GM19351 (cell line): ENCODE results near the gene ARFRP1.
"Not testable (repeated sequence)": the region's sequence is repeated elsewhere in the genome, so short reads cannot be mapped to it uniquely, and the experiment has no call there.

Experiments
- ATAC-seq: cut with Tn5 transposase; IDR thresholded peaks from one replicate; pipeline ENCODE4 v1.9.1; 2021; ENCODE audit warnings: mild to moderate bottlenecking, moderate library complexity; ENCODE audit not compliant: unreplicated experiment

The ARFRP1 gene

DNA sequence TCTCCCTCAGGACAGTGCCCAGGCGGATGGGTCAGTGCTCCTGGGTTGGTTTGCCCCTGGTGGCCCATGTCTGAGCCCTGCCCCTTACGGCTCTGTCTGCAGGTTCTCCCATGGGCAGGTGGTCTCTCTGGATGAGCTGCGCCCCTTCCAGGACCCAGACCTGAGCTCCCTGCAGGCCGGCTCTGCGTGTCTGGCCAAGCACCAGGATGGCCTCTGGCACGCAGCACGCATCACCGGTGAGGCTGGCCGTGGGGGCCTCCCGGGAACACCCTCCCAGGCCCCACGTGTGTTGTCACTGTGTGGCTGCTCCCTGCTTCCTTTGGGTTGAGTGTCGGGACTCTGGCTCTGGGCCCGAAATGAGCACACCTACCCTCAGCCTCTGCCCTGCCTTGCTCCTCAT lies 25.3 kb upstream of the ARFRP1 start:
- no peak for ATAC-seq

DNA sequence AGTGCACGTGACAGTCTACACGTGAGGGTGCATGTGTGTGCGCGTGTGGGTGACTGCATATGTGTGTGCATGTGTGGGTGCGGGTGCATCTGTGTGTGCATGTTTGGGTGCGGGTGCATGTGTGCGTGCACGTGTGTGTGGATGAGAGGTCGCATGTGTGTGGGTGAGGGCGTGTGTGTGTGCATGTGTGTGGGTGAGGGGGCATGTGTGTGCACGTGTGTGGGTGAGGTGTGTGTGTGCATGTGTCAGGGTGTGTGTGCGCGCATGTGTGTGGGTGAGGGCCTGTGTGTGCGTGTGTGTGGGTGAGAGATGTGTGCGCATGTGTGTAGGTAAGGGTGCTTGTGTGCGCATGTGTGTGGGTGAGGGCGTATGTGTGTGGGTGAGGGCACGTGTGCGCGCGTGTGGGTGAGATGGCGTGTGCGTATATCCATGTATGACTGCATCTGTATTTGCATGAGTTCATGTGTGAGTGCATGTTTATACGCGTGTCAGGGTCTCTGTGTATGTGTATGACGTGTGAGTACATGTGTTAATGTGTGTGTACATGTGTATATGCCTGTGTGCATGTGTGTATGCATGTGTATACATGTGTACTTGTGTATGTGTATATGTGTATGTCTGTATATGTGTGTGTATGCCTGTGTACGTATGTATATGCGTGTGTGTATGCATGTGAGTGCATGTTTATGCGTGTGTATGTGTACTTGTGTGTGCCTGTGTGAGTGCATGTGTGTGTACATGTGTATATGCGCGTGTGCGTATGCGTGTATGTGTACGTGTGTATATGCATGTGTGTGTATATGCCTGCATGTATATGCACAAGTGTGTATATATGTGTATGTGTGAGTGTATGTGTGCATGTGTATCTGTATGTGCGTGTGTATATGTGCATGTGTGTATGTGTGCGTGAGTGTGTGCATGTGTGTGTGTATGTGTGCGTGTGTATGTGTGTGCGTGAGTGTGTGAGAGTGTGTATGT lies 24.6 kb upstream of the ARFRP1 start:
- ATAC-seq, result no peak

DNA sequence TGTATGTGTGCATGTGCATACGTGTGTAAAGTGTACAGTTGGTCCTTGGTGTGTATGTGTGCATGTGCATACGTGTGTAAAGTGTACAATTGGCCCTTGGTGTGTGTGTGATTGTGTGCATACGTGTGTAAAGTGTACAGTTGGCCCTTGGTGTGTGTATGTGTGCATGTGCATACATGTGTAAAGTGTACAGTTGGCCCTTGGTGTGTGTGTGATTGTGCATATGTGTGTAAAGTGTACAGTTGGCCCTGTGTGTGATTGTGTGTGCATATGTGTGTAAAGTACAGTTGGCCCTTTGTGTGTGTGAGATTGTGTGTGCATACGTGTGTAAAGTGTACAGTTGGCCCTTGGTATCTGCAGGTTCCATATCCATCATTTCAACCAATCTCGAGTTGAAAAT lies 23.6 kb upstream of the ARFRP1 start:
- no peak for ATAC-seq

DNA sequence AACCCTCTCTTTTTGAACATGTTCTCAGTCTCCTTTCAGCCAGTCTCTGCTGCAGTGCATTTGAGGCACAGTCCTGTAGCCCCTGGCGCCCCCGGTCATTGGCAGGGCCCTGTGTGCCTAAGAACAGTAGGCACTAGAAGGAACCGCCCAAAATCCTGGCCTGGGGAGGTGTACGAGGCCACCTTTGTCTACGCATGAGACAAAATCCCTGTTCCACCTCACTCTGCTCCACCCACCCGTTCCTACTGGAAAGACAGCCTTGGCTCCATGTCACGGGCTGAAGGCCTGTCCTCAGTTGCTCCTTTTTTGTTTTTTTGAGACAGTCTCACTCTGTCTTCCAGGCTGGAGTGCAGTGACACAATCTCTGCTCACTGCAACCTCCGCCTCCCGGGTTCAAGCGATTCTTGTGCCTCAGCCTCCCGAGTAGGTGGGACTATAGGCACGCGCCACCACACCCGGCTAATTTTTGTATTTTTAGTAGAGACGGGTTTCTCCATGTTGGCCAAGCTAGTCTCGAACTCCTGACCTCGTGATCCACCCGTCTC lies 22.5 kb upstream of the ARFRP1 start:
- ATAC-seq, result not testable (repeated sequence)

DNA sequence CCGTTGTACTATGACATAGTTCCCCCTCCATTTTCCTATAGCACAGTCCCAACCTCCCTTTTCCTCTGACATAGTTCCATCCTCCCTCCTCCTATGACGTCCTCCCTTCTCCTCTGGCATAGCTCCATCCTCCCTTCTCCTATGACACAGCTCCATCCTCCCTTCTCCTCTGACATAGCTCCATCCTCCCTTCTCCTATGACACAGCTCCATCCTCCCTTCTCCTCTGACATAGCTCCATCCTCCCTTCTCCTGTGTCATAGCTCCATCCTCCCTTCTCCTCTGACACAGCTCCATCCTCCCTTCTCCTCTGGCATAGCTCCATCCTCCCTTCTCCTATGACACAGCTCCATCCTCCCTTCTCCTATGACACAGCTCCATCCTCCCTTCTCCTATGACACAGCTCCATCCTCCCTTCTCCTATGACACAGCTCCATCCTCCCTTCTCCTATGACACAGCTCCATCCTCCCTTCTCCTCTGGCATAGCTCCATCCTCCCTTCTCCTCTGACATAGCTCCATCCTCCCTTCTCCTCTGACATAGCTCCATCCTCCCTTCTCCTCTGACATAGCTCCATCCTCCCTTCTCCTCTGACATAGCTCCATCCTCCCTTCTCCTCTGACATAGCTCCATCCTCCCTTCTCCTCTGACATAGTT lies 15.3 kb upstream of the ARFRP1 start:
- ATAC-seq, result not testable (repeated sequence)

DNA sequence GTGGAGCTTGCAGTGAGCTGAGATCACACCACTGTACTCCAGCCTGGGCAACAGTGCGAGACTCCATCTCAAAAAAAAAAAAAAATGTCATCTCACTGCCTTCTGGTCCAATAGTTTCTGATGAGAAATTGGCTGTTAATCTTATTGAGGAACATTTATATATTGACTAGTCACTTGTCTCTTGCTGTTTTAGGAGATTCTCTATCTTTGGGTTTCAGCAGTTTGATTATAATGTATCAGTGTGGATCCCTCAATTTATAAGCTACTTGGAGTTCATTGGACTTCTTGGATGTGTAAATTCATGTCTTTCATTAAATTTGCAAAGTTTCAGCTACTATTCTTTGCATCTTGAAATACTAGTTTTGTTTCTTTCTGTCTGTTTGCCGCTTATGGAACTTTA lies 11.2 kb upstream of the ARFRP1 start:
- ATAC-seq, result no peak

DNA sequence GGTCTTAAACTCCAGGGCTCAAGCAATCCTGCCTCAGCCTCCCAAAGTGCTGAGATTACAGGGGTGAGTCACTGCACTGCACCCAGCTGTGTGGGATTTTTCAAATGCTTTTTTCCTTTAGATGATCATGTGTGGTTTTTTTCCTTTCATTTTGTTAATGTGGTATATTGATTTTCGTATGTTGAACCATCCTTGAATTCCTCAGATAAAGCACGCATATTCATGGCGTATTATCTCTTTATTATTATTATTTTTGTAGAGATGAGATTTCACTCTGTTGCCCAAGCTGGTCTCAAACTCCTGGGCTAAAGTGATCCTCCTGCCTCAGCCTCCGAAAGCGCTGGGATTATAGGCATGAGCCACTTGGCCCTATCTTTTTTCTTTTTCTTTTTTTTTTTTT lies 7.1 kb upstream of the ARFRP1 start:
- no peak for ATAC-seq

DNA sequence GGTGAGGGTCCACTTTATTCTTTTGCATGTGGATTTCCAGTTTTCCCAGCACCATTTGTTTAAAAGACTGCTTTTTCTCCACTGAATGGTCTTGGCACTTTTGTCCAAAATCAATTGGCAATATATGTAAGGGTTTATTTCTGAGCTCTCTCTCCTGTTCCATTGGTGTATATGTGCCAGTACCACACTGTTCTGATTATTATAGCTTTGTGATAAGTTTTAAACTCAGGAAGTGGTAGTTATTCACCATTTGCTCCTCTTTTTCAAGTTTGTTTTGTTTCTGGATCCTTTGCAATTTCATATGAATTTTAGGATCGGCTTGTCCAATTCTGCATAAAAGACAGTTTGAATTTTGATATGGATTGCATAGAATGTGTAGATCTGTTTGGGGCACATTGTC lies 4.4 kb upstream of the ARFRP1 start:
- ATAC-seq, result no peak

DNA sequence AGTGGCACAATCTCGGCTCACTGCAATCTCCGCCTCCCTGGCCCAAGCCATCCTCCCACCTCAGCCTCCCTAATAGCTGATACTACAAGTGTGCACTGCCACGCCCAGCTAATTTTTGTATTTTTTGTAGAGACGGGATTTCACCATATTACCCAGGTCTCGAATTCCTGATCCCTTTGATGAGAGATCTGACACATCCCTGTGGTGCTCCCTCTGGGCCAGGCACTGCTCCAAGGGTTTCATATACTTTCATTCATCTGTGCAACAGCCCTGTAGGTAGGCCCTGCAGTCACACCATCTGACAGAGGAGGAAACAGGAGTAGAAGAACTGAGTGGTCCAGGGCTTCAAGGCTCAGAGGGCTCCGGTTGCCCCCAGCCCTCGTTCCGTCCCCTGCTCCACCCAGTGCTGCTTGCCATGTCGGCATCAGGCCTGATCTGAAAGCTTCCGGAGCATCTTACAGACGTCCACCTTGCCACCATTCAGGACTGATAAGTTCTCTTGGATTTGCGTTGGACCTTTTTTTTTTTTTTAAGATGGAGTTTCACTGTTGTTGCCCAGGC lies 3.4 kb upstream of the ARFRP1 start:
- ATAC-seq, result no peak

DNA sequence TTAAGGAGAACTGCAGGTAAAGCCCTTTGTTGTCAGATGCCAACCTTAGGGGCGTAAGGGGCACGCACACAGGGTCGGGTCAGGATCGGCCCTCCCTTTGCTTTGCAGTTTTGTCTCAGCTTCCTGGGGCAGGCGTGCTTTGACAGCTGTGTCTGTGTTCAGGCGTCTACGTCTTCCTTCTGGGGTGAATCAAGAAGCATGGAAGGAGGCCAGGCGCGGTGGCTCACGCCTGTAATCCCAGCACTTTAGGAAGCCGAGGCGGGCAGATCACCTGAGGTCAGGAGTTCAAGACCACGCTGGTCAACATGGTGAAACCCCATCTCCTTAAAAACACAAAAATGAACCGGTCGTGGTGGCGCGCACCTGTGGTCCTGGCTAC lies 1.4 kb upstream of the ARFRP1 start:
- no peak for ATAC-seq

DNA sequence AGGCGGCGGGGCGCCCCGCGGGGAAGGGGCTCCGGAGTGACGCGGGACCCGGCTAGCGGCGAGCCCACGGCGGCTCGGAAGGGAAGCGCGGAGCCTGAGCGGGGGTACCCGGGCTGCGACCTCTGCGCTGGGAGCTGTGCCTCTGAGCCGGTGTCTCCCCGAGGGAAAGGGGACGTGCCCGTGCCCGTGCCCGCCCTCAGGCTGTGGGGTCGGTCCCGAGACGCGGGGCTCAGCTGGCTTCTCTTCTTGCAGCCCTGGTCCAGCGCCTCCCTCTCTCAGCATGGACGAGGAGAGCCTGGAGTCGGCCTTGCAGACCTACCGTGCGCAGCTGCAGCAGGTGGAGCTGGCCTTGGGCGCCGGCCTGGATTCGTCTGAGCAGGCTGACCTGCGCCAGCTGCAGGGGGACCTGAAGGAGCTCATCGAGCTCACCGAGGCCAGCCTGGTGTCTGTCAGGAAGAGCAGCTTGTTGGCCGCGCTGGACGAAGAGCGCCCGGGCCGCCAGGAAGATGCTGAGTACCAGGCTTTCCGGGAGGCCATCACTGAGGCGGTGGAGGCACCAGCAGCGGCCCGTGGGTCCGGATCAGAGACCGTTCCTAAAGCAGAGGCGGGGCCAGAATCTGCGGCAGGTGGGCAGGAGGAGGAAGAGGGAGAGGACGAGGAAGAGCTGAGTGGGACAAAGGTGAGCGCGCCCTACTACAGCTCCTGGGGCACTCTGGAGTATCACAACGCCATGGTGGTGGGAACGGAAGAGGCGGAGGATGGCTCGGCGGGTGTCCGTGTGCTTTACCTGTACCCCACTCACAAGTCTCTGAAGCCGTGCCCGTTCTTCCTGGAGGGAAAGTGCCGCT lies 749 bp upstream of the ARFRP1 start:
- no peak for ATAC-seq

DNA sequence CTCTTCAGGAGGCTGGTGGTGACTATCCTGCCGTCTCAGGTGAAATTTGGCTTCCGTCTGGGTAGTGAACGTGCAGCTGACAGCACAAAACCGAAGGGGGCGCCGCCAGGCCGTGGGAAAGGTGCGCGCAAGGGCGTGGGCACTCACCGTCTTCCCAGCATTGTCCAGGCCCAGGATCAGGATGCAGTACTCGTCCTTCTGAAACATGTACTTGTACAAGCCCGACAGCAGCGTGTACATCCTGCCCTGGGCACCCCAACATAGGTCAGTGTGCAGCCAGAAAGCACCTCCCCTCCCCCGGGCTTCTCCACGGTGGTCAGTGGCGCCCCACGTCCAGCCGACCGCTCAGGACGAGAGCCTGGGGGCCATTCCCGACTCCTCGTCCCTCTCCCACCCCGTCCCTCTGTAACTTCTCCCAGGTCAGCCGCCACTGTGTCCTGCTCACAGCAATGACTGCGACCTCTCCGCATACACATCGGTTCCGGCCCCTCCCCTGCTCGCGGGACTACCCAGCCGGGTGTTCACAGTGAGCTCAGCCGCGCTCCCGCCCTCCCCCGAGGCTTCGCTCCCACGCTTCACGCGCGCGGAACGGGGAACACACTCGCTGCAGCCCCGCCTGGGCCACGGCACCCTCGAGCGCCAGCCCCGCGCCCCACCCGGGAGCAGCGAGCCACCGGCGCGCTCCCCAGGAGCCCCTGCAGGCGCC lies 771 bp downstream of the ARFRP1 start:
- ATAC-seq, result peak; percentile 32

DNA sequence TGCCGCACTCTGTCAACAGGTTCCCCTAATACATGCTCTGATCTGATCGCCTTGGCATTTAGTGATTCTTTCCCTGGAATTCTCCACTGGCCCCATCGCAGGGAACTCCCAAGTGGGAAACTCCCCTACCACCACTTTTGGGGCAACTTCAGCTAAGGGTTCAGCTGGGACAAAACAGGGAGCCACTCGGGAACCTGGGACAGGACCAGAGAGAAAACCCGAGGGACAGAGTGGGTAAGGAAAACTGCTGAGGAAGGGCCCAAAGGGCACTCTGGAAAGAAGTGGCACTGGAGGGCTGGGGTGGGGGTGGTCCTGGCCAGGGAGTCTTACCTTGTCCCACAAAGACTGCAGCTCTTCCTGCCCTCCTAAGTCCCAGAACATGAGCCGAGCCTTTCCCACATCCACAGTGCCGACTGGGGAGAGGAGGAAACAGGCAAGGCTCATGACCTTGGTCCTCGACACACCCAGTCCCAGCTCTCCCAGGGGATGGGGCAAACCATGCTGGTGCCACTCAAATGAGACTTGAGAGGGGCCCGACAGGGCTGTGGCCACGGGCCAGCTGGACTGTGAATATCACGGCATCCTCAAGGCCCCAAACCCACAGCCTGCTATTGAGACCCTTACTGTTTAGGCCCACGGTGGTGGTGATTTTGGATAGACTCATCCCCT lies 1.6 kb downstream of the ARFRP1 start:
- no peak for ATAC-seq

DNA sequence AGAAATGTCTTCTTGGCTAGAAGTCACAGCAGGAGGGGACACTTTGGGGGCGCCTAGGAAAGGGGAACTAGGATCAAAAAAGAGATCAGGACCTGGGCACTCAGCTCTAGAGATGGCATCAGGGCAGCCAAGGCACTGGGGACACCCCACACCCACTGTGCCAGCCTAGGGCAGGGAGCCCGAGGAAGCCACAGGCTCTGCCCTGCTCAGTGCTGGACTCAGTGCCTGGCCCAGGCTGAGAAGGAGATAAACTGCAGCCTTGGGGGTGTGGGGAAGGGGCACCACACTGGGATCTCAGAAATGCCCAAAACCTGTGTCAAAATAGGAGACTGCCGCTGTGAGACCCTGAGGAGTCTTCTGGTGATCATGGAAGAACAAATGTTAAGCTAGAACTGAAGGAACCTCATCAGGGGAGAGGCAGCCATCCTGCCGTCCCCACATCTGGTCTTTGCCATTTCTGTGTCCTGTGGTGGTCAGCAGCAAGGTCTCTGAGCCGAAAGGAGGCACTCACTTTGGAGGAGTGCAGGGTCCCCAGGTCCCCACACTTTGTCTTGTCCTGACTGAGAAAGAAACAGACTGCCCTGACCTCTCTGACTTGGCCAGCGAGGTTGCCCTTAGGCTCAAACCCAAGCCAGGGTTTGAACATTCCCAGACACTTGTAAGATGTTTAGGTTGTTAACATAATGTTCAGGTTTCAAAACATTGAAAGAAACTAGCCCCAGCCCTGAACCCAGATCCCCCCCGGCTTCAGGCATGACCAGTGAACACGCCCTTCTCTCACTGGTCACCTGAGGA lies 2.3 kb downstream of the ARFRP1 start:
- no peak for ATAC-seq

DNA sequence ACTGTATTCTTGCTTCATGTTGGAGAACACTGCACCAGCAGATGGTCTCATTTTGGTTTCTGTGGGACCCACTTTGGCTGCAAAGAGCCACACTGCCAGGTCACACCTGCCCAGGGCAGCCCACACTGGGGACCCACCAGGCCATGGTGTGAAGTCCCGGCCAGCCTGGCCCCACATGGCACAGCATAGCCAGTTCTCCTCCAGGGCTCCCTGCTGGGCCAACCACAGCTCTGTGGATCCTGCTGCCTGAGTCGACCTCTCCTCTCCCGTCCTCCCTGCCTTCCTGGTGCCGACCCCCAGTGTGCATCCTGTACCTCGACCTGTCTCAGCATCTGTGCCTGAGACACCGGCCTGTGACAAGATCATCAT lies 3.0 kb downstream of the ARFRP1 start:
- no peak for ATAC-seq

DNA sequence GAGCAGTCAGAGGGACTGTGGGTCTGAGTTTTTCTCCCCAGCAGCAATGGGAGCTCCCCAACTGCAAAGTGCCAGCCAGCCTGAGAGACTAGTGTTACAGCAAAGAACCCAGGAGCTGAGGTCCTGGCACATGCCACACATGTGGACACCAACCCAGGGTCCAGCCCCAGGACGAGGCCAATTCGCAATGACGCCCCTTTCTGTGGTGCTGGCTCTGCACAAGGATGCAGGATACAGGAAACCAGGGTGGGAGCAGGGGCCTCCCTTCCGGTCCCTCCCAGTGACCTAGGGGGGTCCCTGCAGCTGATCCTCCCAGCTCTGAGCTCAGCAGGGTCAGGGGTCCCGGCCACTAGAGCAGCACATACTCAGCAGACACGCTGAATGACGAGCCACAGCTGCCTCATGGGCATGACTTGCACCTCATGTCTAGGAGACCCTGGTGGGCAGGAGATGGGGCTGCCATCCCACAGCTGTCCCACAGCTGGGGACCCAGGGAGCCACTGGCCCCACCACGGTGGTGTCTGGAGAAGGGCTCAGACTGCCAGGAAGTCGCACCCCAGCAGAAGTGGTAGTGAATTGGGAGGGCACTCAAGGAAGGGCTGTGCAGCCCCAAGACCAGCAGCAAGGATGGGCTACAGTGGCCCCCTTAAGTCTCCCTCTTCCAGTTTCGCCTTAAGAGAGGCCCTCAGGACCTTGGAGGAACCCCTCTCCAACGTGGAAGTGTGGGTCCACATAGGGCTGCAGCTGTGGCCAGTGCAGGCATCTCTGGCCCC lies 3.6 kb downstream of the ARFRP1 start:
- ATAC-seq, result no peak

DNA sequence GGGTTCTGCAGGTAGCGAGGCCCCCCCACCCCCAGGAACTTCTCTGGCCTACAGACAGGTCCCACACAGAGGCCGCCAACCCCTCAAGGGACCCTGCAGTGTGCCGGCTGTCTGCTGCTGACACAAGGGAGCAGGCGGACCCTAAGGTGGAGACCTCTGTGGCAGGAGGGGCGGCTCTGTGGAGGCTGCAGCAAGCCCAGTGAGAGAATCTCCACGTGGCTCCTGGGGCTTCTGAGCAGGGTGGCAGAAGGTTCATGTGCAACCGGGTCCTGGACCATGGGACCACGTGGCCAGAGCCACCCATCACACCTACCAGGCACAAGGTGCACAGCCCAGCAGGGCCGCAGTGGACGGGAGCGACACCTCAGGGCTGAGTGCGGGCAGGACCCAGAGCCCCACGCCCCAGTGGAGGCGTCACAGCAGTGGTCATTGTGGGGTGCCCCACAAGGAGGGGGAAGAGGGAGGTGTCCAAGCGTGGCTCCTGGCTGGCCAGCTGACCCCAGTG lies 4.3 kb downstream of the ARFRP1 start:
- ATAC-seq, result no peak
